ENCODE data around the gene MAPK11. TPM values are rescaled to one million over a fixed set of nuclear protein-coding genes. Genes with fewer than 3 reads are reported as not detected.

The MAPK11 gene
- total RNA-seq, 4 donors from 2014 or later: 1.6 to 6.4 (median 2.7) TPM

DNA sequence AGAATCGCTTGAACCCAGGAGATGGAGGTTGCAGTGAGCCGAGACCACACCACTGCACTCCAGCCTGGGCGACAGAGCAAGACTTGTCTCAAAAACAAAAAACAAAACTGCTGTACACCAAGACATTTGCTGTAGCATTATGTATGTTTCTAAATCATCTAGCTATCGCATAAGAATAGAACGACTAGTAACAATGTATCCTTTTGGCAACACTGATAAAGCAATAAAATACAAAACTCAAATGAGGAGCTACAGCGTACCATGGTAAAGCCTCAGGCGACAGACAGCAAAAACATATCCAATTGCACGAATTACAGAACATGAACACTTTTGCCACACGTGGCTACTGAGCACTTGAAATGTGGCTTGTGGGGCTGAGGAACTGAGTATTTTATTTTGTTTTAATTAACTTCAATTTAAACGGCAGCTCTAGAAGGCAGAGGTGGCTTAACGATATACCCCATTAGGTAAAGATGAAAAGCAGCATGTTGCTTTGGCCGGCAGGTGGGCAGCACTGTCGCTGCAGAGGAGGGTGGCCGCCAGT, 27.7 kb downstream of the MAPK11 start:
- 56 to 57% methylated on average over 13 to 14 of the region's 14 CpGs for WGBS, 2 donors (ENCODE audit: low coverage in 1 of 2)
- H3K27ac ChIP-seq: no peak overlapping the region

DNA sequence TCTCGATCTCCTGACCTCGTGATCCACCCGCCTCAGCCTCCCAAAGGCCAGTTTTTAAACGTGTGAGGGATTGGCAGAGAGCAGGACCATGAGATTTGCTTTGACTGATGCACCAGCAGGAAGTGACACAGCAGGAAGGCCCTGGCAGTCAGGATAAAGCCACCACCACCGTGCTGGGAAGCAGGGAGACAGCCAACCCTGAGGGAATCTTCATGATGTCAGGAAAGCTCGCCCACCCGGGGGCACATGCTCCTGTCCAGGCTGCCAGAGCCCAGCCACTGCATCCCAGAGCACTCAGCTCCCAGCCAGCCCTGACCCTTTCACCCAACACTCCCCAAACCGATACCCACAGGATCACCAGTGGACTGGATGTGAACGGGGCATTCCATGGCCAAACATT, 31.4 kb downstream of the MAPK11 start:
- H3K9me3 ChIP-seq: no peaks in the 10 kb centered on the region
- H3K4me1 ChIP-seq: peaks cover 22 to 34% (median 29%) of the 10 kb centered on the region in 4 donors
- intact Hi-C loops (cut with DNase I; ENCODE audit: low total_unique reads): no loop called here
- in situ Hi-C loops (cut with MboI; ENCODE audit: low pct_ligation_motif_present in 1 of 4, low pct_unique_long_range_greater_than_20kb in 1 of 4, low sequenced_read_pairs in 3 of 4): no loop called here
- H3K27ac ChIP-seq: no peak overlapping the region
- no peak overlapping the region for H3K4me3 ChIP-seq
- H3K36me3 ChIP-seq: no peaks in the 10 kb centered on the region
- no peak for DNase-seq
- 91 to 92% methylated on average over 2 to 9 of the region's 9 CpGs for WGBS, 2 donors (ENCODE audit: low coverage in 1 of 2)
- no peaks in the 10 kb centered on the region for H3K27me3 ChIP-seq
- TF ChIP-seq EP300 (IDR thresholded peaks at IDR 0.05; ENCODE audit: low read depth): no peak
- no peak for TF ChIP-seq POLR2AphosphoS5 (IDR thresholded peaks at IDR 0.05)
- no peak for TF ChIP-seq CTCF (IDR thresholded peaks at IDR 0.05)
- TF ChIP-seq POLR2A (IDR thresholded peaks at IDR 0.05): no peak

More for the DNA sequence above, 27.7 kb downstream of the MAPK11 start:
- DNase-seq: no peak
- H3K4me3 ChIP-seq: peak overlapping the region in 3 of 4 donors; percentile 66 to 92 (median 86)
- in situ Hi-C loops (cut with MboI; ENCODE audit: low pct_ligation_motif_present in 1 of 4, low pct_unique_long_range_greater_than_20kb in 1 of 4, low sequenced_read_pairs in 3 of 4) (no loop called here), intact Hi-C loops (cut with DNase I; ENCODE audit: low total_unique reads) (no loop called here)
- no peaks in the 10 kb centered on the region for H3K36me3 ChIP-seq
- TF ChIP-seq POLR2A (IDR thresholded peaks at IDR 0.05) (no peak), POLR2AphosphoS5 (IDR thresholded peaks at IDR 0.05) (no peak), CTCF (IDR thresholded peaks at IDR 0.05) (no peak), EP300 (IDR thresholded peaks at IDR 0.05; ENCODE audit: low read depth) (no peak)
- H3K27me3 ChIP-seq: no peaks in the 10 kb centered on the region
- H3K9me3 ChIP-seq: no peaks in the 10 kb centered on the region
- peaks cover 31 to 50% (median 43%) of the 10 kb centered on the region in 4 donors for H3K4me1 ChIP-seq

DNA sequence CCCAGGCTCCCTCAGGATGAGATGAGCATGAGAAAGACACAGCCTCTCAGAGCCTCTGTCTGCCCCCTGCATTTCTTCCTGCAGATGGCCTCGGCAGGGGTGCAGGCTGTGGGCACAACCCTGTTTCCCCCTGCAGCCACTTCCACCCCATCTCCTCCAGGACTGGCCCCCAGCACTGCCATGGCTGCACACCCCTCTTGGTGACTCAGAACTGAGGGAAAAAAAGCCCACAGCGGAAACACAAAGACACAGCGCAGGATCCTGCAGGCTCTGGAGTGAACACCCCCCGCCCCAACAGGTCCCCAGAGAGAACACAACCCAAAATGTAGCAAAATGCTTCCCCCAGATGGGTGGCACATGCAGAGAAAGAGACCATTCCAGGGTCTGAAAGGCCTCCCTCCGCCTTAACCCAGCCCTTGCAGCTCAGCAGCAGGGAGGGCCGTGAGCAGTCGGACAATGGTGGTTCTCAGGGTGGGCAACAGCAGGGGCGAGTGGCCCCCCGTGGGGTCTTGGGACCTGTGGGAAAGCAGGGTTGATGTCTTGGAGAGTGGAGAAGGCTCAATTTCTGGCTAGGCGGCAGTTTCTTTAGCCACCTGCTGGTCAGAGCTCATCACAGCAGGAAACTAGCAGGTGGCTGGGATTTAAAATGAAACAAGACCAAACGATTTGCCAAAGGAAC, 33.3 kb downstream of the MAPK11 start:
- H3K4me3 ChIP-seq: no peak overlapping the region
- no peak for DNase-seq
- 71 to 92% methylated on average over 2 to 10 of the region's 11 CpGs for WGBS, 2 donors (ENCODE audit: low coverage in 1 of 2)
- no peaks in the 10 kb centered on the region for H3K36me3 ChIP-seq
- no peaks in the 10 kb centered on the region for H3K9me3 ChIP-seq
- TF ChIP-seq POLR2A (IDR thresholded peaks at IDR 0.05): no peak
- TF ChIP-seq POLR2AphosphoS5 (IDR thresholded peaks at IDR 0.05): no peak
- TF ChIP-seq EP300 (IDR thresholded peaks at IDR 0.05; ENCODE audit: low read depth): no peak
- peak in 4 of 5 experiments; percentile 32 to 51 (median 35) for TF ChIP-seq CTCF (IDR thresholded peaks at IDR 0.05)
- in situ Hi-C loops (cut with MboI; ENCODE audit: low pct_ligation_motif_present in 1 of 4, low pct_unique_long_range_greater_than_20kb in 1 of 4, low sequenced_read_pairs in 3 of 4): no loop called here
- H3K27me3 ChIP-seq: no peaks in the 10 kb centered on the region
- intact Hi-C loops (cut with DNase I; ENCODE audit: low total_unique reads): no loop called here
- H3K27ac ChIP-seq: no peak overlapping the region
- H3K4me1 ChIP-seq: peaks cover 8 to 15% (median 10%) of the 10 kb centered on the region in 4 donors

DNA sequence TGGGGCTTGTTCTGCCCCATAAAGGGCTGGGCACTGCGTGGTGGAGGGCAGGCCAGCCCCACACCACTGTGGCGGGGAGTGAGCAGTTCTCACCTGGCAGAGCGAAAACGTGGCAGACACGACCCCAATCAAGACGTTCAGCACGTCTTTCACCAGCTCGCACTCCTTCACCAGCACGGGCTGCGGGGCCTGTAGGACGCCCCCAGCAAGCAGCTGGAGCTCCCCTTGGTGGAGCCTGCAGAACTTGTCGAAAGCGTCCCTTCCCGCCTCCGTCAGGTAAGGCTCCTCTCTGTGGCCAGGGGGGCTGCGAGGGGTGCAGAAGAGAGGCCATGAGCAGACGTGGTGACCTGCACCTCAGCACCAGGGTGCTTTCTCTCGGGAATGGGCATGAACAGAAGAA, 37.0 kb downstream of the MAPK11 start:
- no peaks in the 10 kb centered on the region for H3K27me3 ChIP-seq
- no peak for TF ChIP-seq POLR2A (IDR thresholded peaks at IDR 0.05)
- no peak for TF ChIP-seq EP300 (IDR thresholded peaks at IDR 0.05; ENCODE audit: low read depth)
- TF ChIP-seq CTCF (IDR thresholded peaks at IDR 0.05): no peak
- no peak for TF ChIP-seq POLR2AphosphoS5 (IDR thresholded peaks at IDR 0.05)
- WGBS, 2 donors (ENCODE audit: low coverage in 1 of 2): 92% methylated on average over 18 of the region's 18 CpGs; no CpG with 5 or more reads in 1 of the 2 donors
- H3K4me3 ChIP-seq: no peak overlapping the region
- no peaks in the 10 kb centered on the region for H3K4me1 ChIP-seq
- in situ Hi-C loops (cut with MboI; ENCODE audit: low pct_ligation_motif_present in 1 of 4, low pct_unique_long_range_greater_than_20kb in 1 of 4, low sequenced_read_pairs in 3 of 4) (no loop called here), intact Hi-C loops (cut with DNase I; ENCODE audit: low total_unique reads) (no loop called here)
- no peak overlapping the region for H3K27ac ChIP-seq
- H3K36me3 ChIP-seq: no peaks in the 10 kb centered on the region
- no peaks in the 10 kb centered on the region for H3K9me3 ChIP-seq
- DNase-seq: no peak

Measured in transverse colon (tissue), 4 donors.